ENCODE data around the gene NUCKS1.

NUCKS1 gene

GRCh38 chr1:205701420-205701819 lies 48.6 kb downstream of the NUCKS1 start:
- no peak for DNase-seq (ENCODE audit: extremely low spot score)
- CTCF ChIA-PET = interaction anchor here (2.0 to 2.2 kb wide), 2 partner anchors 10 to 42 kb away, joined by 5 to 7 read pairs; no protein-coding TSS in a partner anchor
- POLR2A ChIA-PET = interaction anchor here (1.4 kb wide), 1 partner anchor 69 kb away, joined by 3 read pairs; the partner anchor contains the start of gene ELK4
- TF ChIP-seq BHLHE40 (IDR thresholded peaks at IDR 0.05; ENCODE audit: borderline replicate concordance) (no peak), TARDBP (IDR thresholded peaks at IDR 0.05) (no peak), L3MBTL2 (conservative IDR thresholded peaks at IDR 0.05) (no peak), FOXA1 (IDR thresholded peaks at IDR 0.05) (no peak), FOXK2 (IDR thresholded peaks at IDR 0.05) (no peak)

GRCh38 chr1:205700865-205701401 lies 49.0 kb downstream of the NUCKS1 start:
- ChIA-PET POLR2A (interaction anchor here (1.1 to 1.4 kb wide), 2 partner anchors 13 to 69 kb away, joined by 3 to 4 read pairs; partner anchors contain the start of gene ELK4), CTCF (interaction anchor here (1.0 to 2.2 kb wide), 2 partner anchors 11 to 42 kb away, joined by 3 to 7 read pairs; no protein-coding TSS in a partner anchor)
- no peak for DNase-seq (ENCODE audit: extremely low spot score)
- TF ChIP-seq BHLHE40 (IDR thresholded peaks at IDR 0.05; ENCODE audit: borderline replicate concordance) = no peak
- TF ChIP-seq LEF1 (IDR thresholded peaks at IDR 0.05; ENCODE audit: borderline replicate concordance) = no peak
- TF ChIP-seq ELF4 (IDR thresholded peaks at IDR 0.05) = no peak
- no peak for TF ChIP-seq FOXM1 (IDR thresholded peaks at IDR 0.05; ENCODE audit: borderline replicate concordance)
- no peak for TF ChIP-seq CTBP1 (IDR thresholded peaks at IDR 0.05; ENCODE audit: borderline replicate concordance)
- TF ChIP-seq FOXK2 (IDR thresholded peaks at IDR 0.05) = no peak
- TF ChIP-seq TARDBP (IDR thresholded peaks at IDR 0.05) = no peak
- TF ChIP-seq L3MBTL2 (conservative IDR thresholded peaks at IDR 0.05) = no peak
- TF ChIP-seq FOXA1 (IDR thresholded peaks at IDR 0.05) = no peak
- TF ChIP-seq SP1 (IDR thresholded peaks at IDR 0.05) = no peak
- TF ChIP-seq PKNOX1 (IDR thresholded peaks at IDR 0.05) = no peak
- no peak for TF ChIP-seq HDGF (IDR thresholded peaks at IDR 0.05; ENCODE audit: borderline replicate concordance)
- TF ChIP-seq NFRKB (IDR thresholded peaks at IDR 0.05) = no peak
- TF ChIP-seq ZNF384 (IDR thresholded peaks at IDR 0.05) = no peak
- TF ChIP-seq SUZ12 (IDR thresholded peaks at IDR 0.05) = no peak
- TF ChIP-seq ARNT (IDR thresholded peaks at IDR 0.05) = no peak

GRCh38 chr1:205699416-205699815 lies 50.6 kb downstream of the NUCKS1 start:
- CTCF ChIA-PET = no interaction called here
- TF ChIP-seq NFRKB (IDR thresholded peaks at IDR 0.05) (no peak), BHLHE40 (IDR thresholded peaks at IDR 0.05; ENCODE audit: borderline replicate concordance) (no peak), ZNF384 (IDR thresholded peaks at IDR 0.05) (no peak), ELF4 (IDR thresholded peaks at IDR 0.05) (no peak), CTBP1 (IDR thresholded peaks at IDR 0.05; ENCODE audit: borderline replicate concordance) (no peak), LEF1 (IDR thresholded peaks at IDR 0.05; ENCODE audit: borderline replicate concordance) (no peak)
- DNase-seq (ENCODE audit: extremely low spot score) = no peak
- POLR2A ChIA-PET = no interaction called here

DNA sequence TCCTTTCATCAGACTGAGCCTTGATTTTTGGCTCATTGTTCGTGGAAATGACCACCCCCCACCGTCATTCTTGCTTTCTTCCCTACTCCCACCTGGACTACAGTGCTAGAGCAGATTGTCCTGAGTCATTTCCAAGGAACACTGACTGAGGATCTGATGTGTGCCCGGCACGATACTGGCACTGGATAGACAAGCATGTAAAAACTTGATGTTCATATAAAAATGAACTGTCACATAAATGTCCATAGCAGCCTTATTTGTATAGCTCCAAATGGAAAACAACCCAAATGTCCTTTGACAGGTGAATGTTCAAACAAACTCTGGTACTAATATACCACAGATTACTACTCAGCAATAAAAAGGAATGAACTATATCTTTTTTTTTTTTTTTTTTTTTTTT lies 51.1 kb downstream of the NUCKS1 start:
- ChIA-PET POLR2A (no interaction called here), CTCF (no interaction called here)
- TF ChIP-seq PKNOX1 (IDR thresholded peaks at IDR 0.05) (no peak), ZNF384 (IDR thresholded peaks at IDR 0.05) (no peak), LEF1 (IDR thresholded peaks at IDR 0.05; ENCODE audit: borderline replicate concordance) (no peak), SUZ12 (IDR thresholded peaks at IDR 0.05) (no peak), ARNT (IDR thresholded peaks at IDR 0.05) (no peak), FOXA1 (IDR thresholded peaks at IDR 0.05) (no peak), CTBP1 (IDR thresholded peaks at IDR 0.05; ENCODE audit: borderline replicate concordance) (no peak), FOXK2 (IDR thresholded peaks at IDR 0.05) (no peak), TARDBP (IDR thresholded peaks at IDR 0.05) (no peak), HDGF (IDR thresholded peaks at IDR 0.05; ENCODE audit: borderline replicate concordance) (no peak), NFRKB (IDR thresholded peaks at IDR 0.05) (no peak)
- no peak for DNase-seq (ENCODE audit: extremely low spot score)

GRCh38 chr1:205693421-205693991 lies 56.5 kb downstream of the NUCKS1 start:
- ChIA-PET CTCF (interaction anchor here (1.1 to 1.5 kb wide), 2 partner anchors 18 to 34 kb away, joined by 3 to 5 read pairs; no protein-coding TSS in a partner anchor), POLR2A (no interaction called here)
- no peak for DNase-seq (ENCODE audit: extremely low spot score)
- TF ChIP-seq FOXM1 (IDR thresholded peaks at IDR 0.05; ENCODE audit: borderline replicate concordance) (no peak), ZNF384 (IDR thresholded peaks at IDR 0.05) (no peak), LEF1 (IDR thresholded peaks at IDR 0.05; ENCODE audit: borderline replicate concordance) (no peak), SP1 (IDR thresholded peaks at IDR 0.05) (no peak), NFRKB (IDR thresholded peaks at IDR 0.05) (no peak)

- CTCF ChIA-PET = interaction anchor here (1.5 kb wide), 1 partner anchor 19 kb away, joined by 3 read pairs; no protein-coding TSS in a partner anchor
- no peak for TF ChIP-seq CTBP1 (IDR thresholded peaks at IDR 0.05; ENCODE audit: borderline replicate concordance)
- TF ChIP-seq BHLHE40 (IDR thresholded peaks at IDR 0.05; ENCODE audit: borderline replicate concordance) = no peak
- no peak for TF ChIP-seq ZNF384 (IDR thresholded peaks at IDR 0.05)
- TF ChIP-seq HDGF (IDR thresholded peaks at IDR 0.05; ENCODE audit: borderline replicate concordance) = no peak
- DNase-seq (ENCODE audit: extremely low spot score) = no peak
- POLR2A ChIA-PET = no interaction called here
Observed at GRCh38 chr1:205692423-205692822, 57.6 kb downstream of the NUCKS1 start.

DNA sequence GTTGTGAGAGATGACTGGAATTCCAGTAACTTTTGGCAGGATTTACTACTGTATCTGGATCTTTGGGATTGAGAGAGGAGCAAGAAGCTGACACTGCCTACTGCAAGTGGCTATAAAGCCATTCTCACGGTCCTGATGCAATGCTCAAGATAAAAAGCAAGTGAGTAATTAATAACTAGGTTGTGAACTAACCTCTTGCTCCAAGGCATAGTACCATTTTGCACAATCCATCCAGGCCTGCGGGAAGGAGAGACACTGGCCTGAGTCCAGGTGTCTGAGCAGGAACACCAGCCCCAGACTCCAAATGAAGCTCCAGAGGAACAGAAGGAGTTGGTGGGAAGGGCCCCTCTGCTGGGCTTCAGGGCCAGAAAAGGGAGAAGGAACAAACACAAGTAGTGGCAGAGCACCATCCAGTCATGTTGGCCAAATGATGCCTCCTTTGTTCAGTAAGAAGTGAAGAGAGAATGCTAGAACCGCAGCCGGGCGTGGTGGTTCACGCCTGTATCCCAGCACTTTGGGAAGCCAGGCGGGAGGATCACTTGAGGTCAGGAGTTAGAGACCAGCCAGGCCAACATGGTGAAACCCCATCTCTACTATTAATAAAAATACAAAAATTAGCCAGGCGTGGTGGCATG lies 59.7 kb downstream of the NUCKS1 start:
- ChIA-PET CTCF (no interaction called here), POLR2A (no interaction called here)
- TF ChIP-seq TARDBP (IDR thresholded peaks at IDR 0.05) (no peak), CTBP1 (IDR thresholded peaks at IDR 0.05; ENCODE audit: borderline replicate concordance) (no peak), FOXM1 (IDR thresholded peaks at IDR 0.05; ENCODE audit: borderline replicate concordance) (no peak), FOXK2 (IDR thresholded peaks at IDR 0.05) (no peak), FOXA1 (IDR thresholded peaks at IDR 0.05) (no peak), HDGF (IDR thresholded peaks at IDR 0.05; ENCODE audit: borderline replicate concordance) (no peak), BHLHE40 (IDR thresholded peaks at IDR 0.05; ENCODE audit: borderline replicate concordance) (no peak), ZNF384 (IDR thresholded peaks at IDR 0.05) (no peak), L3MBTL2 (conservative IDR thresholded peaks at IDR 0.05) (no peak)
- DNase-seq (ENCODE audit: extremely low spot score) = no peak

Measured in HEK293T (cell line).